Endothelial cell of umbilical vein (primary cell): ENCODE data around the gene RABGGTA. TPM values are rescaled to one million over a fixed set of nuclear protein-coding genes. Genes with fewer than 3 reads are reported as not detected.

Source experiments
- BruUV-seq: library from RNA; stranded (reverse); fragments of 400-500 nt; replicated peaks from 2 replicates; lab custom pipeline; 2021; lab: Mats Ljungman, UMichigan
- CTCF ChIA-PET: fragments of 300-600, 350-600 bp; sonication (Branson Sonifier 250); formaldehyde crosslinking; loops from one replicate; lab custom pipeline; 2021; ENCODE audit warnings: antibody characterized with exemption, inconsistent platforms; lab: Charles Lee
- POLR2A ChIA-PET: fragments of 300-600, 350-600 bp; sonication (Branson Sonifier 250); formaldehyde crosslinking; loops from one replicate; lab custom pipeline; 2021; ENCODE audit warnings: antibody characterized with exemption, inconsistent platforms; lab: Charles Lee
- DNase-seq: peaks from one replicate; pipeline ENCODE4 v3.0.0-alpha.2; 2011; ENCODE audit warnings: low read depth, low spot score
- FAIRE-seq: peaks from 2 replicates; lab custom pipeline; 2011; peaks lifted over from hg19 to GRCh38; lab: Jason Lieb, UNC
- H2AFZ ChIP-seq: 2 replicates; pipeline ENCODE4 v1.6.0; 2012; ENCODE audit warnings: low read depth, low read length, control low read depth, inconsistent platforms
- H3K27ac ChIP-seq: 2 replicates; pipeline ENCODE4 v1.5.1; 2011; ENCODE audit warnings: low read depth, mild to moderate bottlenecking, control low read depth, low read length, moderate library complexity; ENCODE audit not compliant: insufficient read depth
- H3K27me3 ChIP-seq, 2 experiments: 2 replicates each; pipeline versions ENCODE4 v1.6.0 to v1.6.1; 2011; ENCODE audit warnings: low read length in 2 of 2, mixed read lengths in 1 of 2; ENCODE audit not compliant: control insufficient read depth in 2 of 2, insufficient read depth in 2 of 2
- H3K36me3 ChIP-seq, 2 experiments: 2 replicates in 1 of 2; 3 replicates in 1 of 2; pipeline ENCODE4 v1.5.1; 2011; ENCODE audit warnings: low read length in 2 of 2, mild to moderate bottlenecking in 1 of 2, moderate library complexity in 1 of 2; ENCODE audit not compliant: control insufficient read depth in 2 of 2, insufficient read depth in 2 of 2; ENCODE audit errors: extremely low read depth in 1 of 2
- H3K4me1 ChIP-seq: 3 replicates; pipeline ENCODE4 v1.5.1; 2011; ENCODE audit warnings: mild to moderate bottlenecking, low read length; ENCODE audit not compliant: control insufficient read depth, insufficient read depth; ENCODE audit errors: extremely low read depth
- H3K4me2 ChIP-seq: 2 replicates; pipeline ENCODE4 v1.6.1; 2011; ENCODE audit warnings: low read length, control low read depth, mixed read lengths; ENCODE audit not compliant: insufficient read depth
- H3K4me3 ChIP-seq, 3 experiments: fragments of 200-600 bp in 1 of 3; sonication (generic), shearing (Covaris generic) in 1 of 3; replicated peaks in 1 of 3; 2 replicates each; pipeline ENCODE4 v1.5.1; 2011 to 2016; ENCODE audit warnings: control low read depth in 3 of 3, low read length in 3 of 3, mild to moderate bottlenecking in 2 of 3, inconsistent platforms in 1 of 3, low read depth in 1 of 3, moderate library complexity in 1 of 3; ENCODE audit not compliant: insufficient read depth in 1 of 3
- H3K79me2 ChIP-seq: 2 replicates; pipeline ENCODE4 v1.6.0; 2012; ENCODE audit warnings: low read length, inconsistent platforms; ENCODE audit not compliant: control insufficient read depth, insufficient read depth
- H3K9ac ChIP-seq: replicated peaks from 2 replicates; pipeline ENCODE3; 2011; ENCODE audit warnings: low read length, control low read depth; ENCODE audit not compliant: insufficient read depth; ENCODE audit errors: extremely low read depth
- H3K9me1 ChIP-seq: replicated peaks from 3 replicates; pipeline ENCODE4 v1.6.0; 2011; ENCODE audit warnings: mild to moderate bottlenecking, low read length; ENCODE audit not compliant: control insufficient read depth, insufficient read depth; ENCODE audit errors: extremely low read depth
- H3K9me3 ChIP-seq: replicated peaks from 2 replicates; pipeline ENCODE4 v1.5.1; 2012; ENCODE audit warnings: low read length, inconsistent platforms; ENCODE audit not compliant: control insufficient read depth, insufficient read depth
- H4K20me1 ChIP-seq: replicated peaks from 2 replicates; pipeline ENCODE3; 2011; ENCODE audit warnings: mild to moderate bottlenecking, low read length; ENCODE audit not compliant: control insufficient read depth, insufficient read depth; ENCODE audit errors: extremely low read depth
- CTCF ChIP-seq, 2 donors: IDR thresholded peaks; 1 replicate in 1 of 2; 2 replicates in 1 of 2; pipeline ENCODE4 v1.5.1; 2011; ENCODE audit warnings: low read length in 2 of 2, mild to moderate bottlenecking in 2 of 2, moderate library complexity in 2 of 2, control low read depth in 1 of 2, inconsistent platforms in 1 of 2, low read depth in 1 of 2; ENCODE audit not compliant: insufficient read depth in 1 of 2; ENCODE audit errors: extremely low read depth in 1 of 2
- EZH2 ChIP-seq: IDR thresholded peaks from 2 replicates; pipeline ENCODE4 v1.6.1; 2012; ENCODE audit warnings: borderline replicate concordance, low read depth, mild to moderate bottlenecking, moderate library complexity, low read length, inconsistent platforms; ENCODE audit not compliant: severe bottlenecking
- FOS ChIP-seq: IDR thresholded peaks from 2 replicates; pipeline ENCODE4 v1.6.1; 2011; ENCODE audit warnings: mild to moderate bottlenecking, low read length, moderate library complexity, borderline replicate concordance; ENCODE audit not compliant: insufficient read depth
- GATA2 ChIP-seq: IDR thresholded peaks from 2 replicates; pipeline ENCODE4 v1.7.0; 2011; ENCODE audit warnings: low read depth, mild to moderate bottlenecking, moderate library complexity, mixed read lengths, low read length; ENCODE audit not compliant: insufficient read length, insufficient read depth
- JUN ChIP-seq: IDR thresholded peaks from 2 replicates; pipeline ENCODE4 v1.6.1; 2011; ENCODE audit warnings: borderline replicate concordance, low read depth; ENCODE audit not compliant: insufficient read length, insufficient read depth
- MAX ChIP-seq: IDR thresholded peaks from 2 replicates; pipeline ENCODE4 v1.6.1; 2011; ENCODE audit not compliant: insufficient read depth, insufficient read length
- MYC ChIP-seq: IDR thresholded peaks from one replicate; pipeline ENCODE4 v1.6.1; 2011; ENCODE audit warnings: mild to moderate bottlenecking, low read depth, low read length
- POLR2A ChIP-seq: IDR thresholded peaks from 2 replicates; pipeline ENCODE4 v1.6.1; 2012; ENCODE audit warnings: low read depth, mild to moderate bottlenecking, control low read depth, low read length
- POLR2AphosphoS5 ChIP-seq: IDR thresholded peaks from 2 replicates; pipeline ENCODE4 v1.6.1; 2012; ENCODE audit warnings: low read depth, mild to moderate bottlenecking, control low read depth, low read length, moderate library complexity; ENCODE audit not compliant: insufficient read depth
- dilution Hi-C: fragments of 300-500 bp; cut with MboI; formaldehyde crosslinking; loops from one replicate; pipeline ENCODE4 v1.15.0; 2019; ENCODE audit warnings: low sequenced_read_pairs; ENCODE audit not compliant: extremely low pct_ligation_motif_present
- intact Hi-C: fragments of 100-400 bp; cut with micrococcal nuclease; formaldehyde crosslinking; loops from one replicate; pipeline ENCODE4 v1.10.0; 2022
- polyA plus RNA-seq, 4 experiments: library from polyadenylated mRNA; depleted of rRNA in 3 of 4; stranded (reverse) in 3 of 4; unstranded in 1 of 4; fragments of >200 nt; gene quantifications; 2 replicates each; pipeline versions ENCODE4 v1.2.1 to v1.2.3, GENCODE V29; 2011 to 2012; ENCODE audit warnings: missing spikeins in 1 of 4
- total RNA-seq: library from RNA; stranded (reverse); gene quantifications from 2 replicates; pipeline ENCODE4 v1.2.3, GENCODE V29; 2021

RABGGTA gene
- total and polyA plus RNA-seq, 2 donors (not counting 3 experiments of a cell fraction or from before 2014, with no cell fraction given), result 29.3 to 80.1 TPM

- Histone ChIP-seq H2AFZ (no peak overlapping the region), H3K9me1 (no peaks in the 10 kb centered on the region), H3K36me3 (peaks cover 2 to 21% of the 10 kb centered on the region in 2 experiments), H3K27me3 (no peaks in the 10 kb centered on the region), H3K4me3 (no peak overlapping the region), H3K79me2 (no peaks in the 10 kb centered on the region), H4K20me1 (no peaks in the 10 kb centered on the region), H3K9ac (no peak overlapping the region), H3K4me2 (no peak overlapping the region), H3K4me1 (peaks cover 9% of the 10 kb centered on the region), H3K9me3 (no peaks in the 10 kb centered on the region), H3K27ac (no peak overlapping the region)
- no TSS peak for BruUV-seq
- no peak for TF ChIP-seq CTCF (IDR thresholded peaks at IDR 0.05; ENCODE audit: extremely low read depth in 1 of 2, insufficient read depth in 1 of 2, low read depth in 1 of 2, low read length in 2 of 2)
- no peak for TF ChIP-seq JUN
- TF ChIP-seq MAX, result no peak
- no peak for TF ChIP-seq FOS
- no peak for TF ChIP-seq GATA2
- no peak for TF ChIP-seq EZH2
- no peak for TF ChIP-seq POLR2A
- no peak for TF ChIP-seq MYC
- no peak for TF ChIP-seq POLR2AphosphoS5
- CTCF ChIA-PET, result interaction anchor here (1.5 to 1.8 kb wide), 3 partner anchors 27 to 54 kb away, joined by 5 to 7 read pairs (median 6); partner anchors contain the start of genes MDP1 and TINF2
- DNase-seq, result no peak
- no peak for FAIRE-seq
- dilution Hi-C loops, result no loop called here
- POLR2A ChIA-PET, result interaction anchor here (1.0 kb wide), 1 partner anchor 27 kb away, joined by 3 read pairs; the partner anchor contains the start of gene TINF2
- intact Hi-C loops, result no loop called here
Observed at GRCh38 chr14:24269368-24269767, 2.0 kb downstream of the RABGGTA start.
